GM12878 (cell line): ENCODE data around the gene USP10. TPM values are rescaled to one million over a fixed set of nuclear protein-coding genes. Genes with fewer than 3 reads are reported as not detected.

Experiments used
- ATAC-seq: fragments of 200-7000 bp; cut with Tn5 transposase; 3 replicates; pipeline ENCODE4 v1.9.1; 2020; ENCODE audit warnings: mild to moderate bottlenecking, moderate library complexity
- BruUV-seq: library from RNA; stranded (reverse); fragments of 400-500 nt; replicated peaks from 2 replicates; lab custom pipeline; 2021; lab: Mats Ljungman, UMichigan
- CTCF ChIA-PET: fragments of 300-600 bp; sonication (Branson Sonifier 250); formaldehyde crosslinking; extraction: SDS; loops from one replicate; lab custom pipeline; 2021; ENCODE audit warnings: inconsistent platforms; lab: Yijun Ruan, JAX
- POLR2A ChIA-PET: fragments of 350-600 bp; formaldehyde crosslinking; extraction: SDS; loops from one replicate; lab custom pipeline; 2021; ENCODE audit warnings: inconsistent platforms; lab: Charles Lee
- RAD21 ChIA-PET: fragments of 300-600 bp; sonication (Branson Sonifier 250); formaldehyde crosslinking; loops from one replicate; lab custom pipeline; 2023; ENCODE audit warnings: antibody characterized with exemption; ENCODE audit not compliant: unreplicated experiment; lab: Charles Lee
- SMC1A ChIA-PET: fragments of 300-600 bp; sonication (Branson Sonifier 250); formaldehyde crosslinking; loops from one replicate; lab custom pipeline; 2023; ENCODE audit not compliant: unreplicated experiment, uncharacterized antibody; lab: Charles Lee
- DNase-seq: peaks from one replicate; pipeline ENCODE4 v3.0.0-alpha.2; 2011; ENCODE audit warnings: low read depth, low spot score
- FAIRE-seq: peaks from 3 replicates; lab custom pipeline; 2011; peaks lifted over from hg19 to GRCh38; lab: Jason Lieb, UNC
- H2AFZ ChIP-seq: 2 replicates; pipeline ENCODE4 v1.6.0; 2011; ENCODE audit warnings: low read depth, low read length, control low read depth; ENCODE audit not compliant: control insufficient read depth
- H3K27ac ChIP-seq: 2 replicates; pipeline ENCODE4 v1.5.1; 2011; ENCODE audit warnings: control low read depth; ENCODE audit not compliant: control insufficient read depth, insufficient read depth
- H3K27me3 ChIP-seq, 2 experiments: replicated peaks in 1 of 2; 2 replicates each; pipeline versions ENCODE4 v1.6.0 to v1.6.1; 2011; ENCODE audit warnings: low read length in 1 of 2; ENCODE audit not compliant: control insufficient read depth in 2 of 2, insufficient read depth in 2 of 2
- H3K36me3 ChIP-seq, 2 experiments: 2 replicates each; pipeline ENCODE4 v1.5.1; 2011; ENCODE audit warnings: low read length in 1 of 2; ENCODE audit not compliant: control insufficient read depth in 2 of 2, insufficient read depth in 2 of 2
- H3K4me1 ChIP-seq: 2 replicates; pipeline ENCODE4 v1.6.1; 2011; ENCODE audit warnings: mild to moderate bottlenecking, low read length, moderate library complexity, mixed read lengths; ENCODE audit not compliant: control insufficient read depth, insufficient read depth
- H3K4me2 ChIP-seq: 2 replicates; pipeline ENCODE4 v1.6.0; 2011; ENCODE audit warnings: control low read depth; ENCODE audit not compliant: control insufficient read depth, insufficient read depth
- H3K4me3 ChIP-seq: fragments of 200-600 bp; sonication (generic); 2 replicates; pipeline ENCODE4 v1.5.1; 2016
- H3K79me2 ChIP-seq: 2 replicates; pipeline ENCODE4 v1.6.0; 2011; ENCODE audit warnings: low read length; ENCODE audit not compliant: control insufficient read depth, insufficient read depth
- H3K9ac ChIP-seq: 2 replicates; pipeline ENCODE4 v1.8.0; 2011; ENCODE audit warnings: low read length, control low read depth, mixed read lengths; ENCODE audit not compliant: control insufficient read depth, insufficient read depth
- H3K9me3 ChIP-seq: replicated peaks from 3 replicates; pipeline ENCODE4 v1.5.1; 2011; ENCODE audit warnings: mild to moderate bottlenecking, low read length; ENCODE audit not compliant: control insufficient read depth, insufficient read depth
- H4K20me1 ChIP-seq: 2 replicates; pipeline ENCODE4 v1.6.0; 2011; ENCODE audit not compliant: control insufficient read depth, insufficient read depth
- BHLHE40 ChIP-seq, 2 experiments: fragments of 450-650 bp in 1 of 2; IDR thresholded peaks; 2 replicates each; pipeline ENCODE4 v1.6.1; 2011 to 2017; ENCODE audit warnings: low read depth in 2 of 2, borderline replicate concordance in 1 of 2, improper control_type of control experiment in 1 of 2, low read length in 1 of 2, mild to moderate bottlenecking in 1 of 2
- BMI1 ChIP-seq: fragments of 450-650 bp; IDR thresholded peaks from 2 replicates; pipeline ENCODE4 v1.6.1; 2016; ENCODE audit warnings: mild to moderate bottlenecking, moderate library complexity, borderline replicate concordance
- CEBPB ChIP-seq, 2 experiments: fragments of 150-350 bp in 1 of 2; IDR thresholded peaks; 2 replicates each; pipeline ENCODE4 v1.6.1; 2012 to 2014; ENCODE audit warnings: low read depth in 2 of 2, low read length in 2 of 2, borderline replicate concordance in 1 of 2, inconsistent platforms in 1 of 2
- E2F8 ChIP-seq: fragments of 450-650 bp; IDR thresholded peaks from 2 replicates; pipeline ENCODE4 v1.6.1; 2018; ENCODE audit warnings: mild to moderate bottlenecking, low read depth, moderate library complexity; ENCODE audit not compliant: partially characterized antibody
- ELK1 ChIP-seq: IDR thresholded peaks from 2 replicates; pipeline ENCODE4 v1.6.1; 2012; ENCODE audit warnings: low read depth, low read length, improper control_type of control experiment
- EP300 ChIP-seq, 2 experiments: fragments of 150-350 bp in 1 of 2; IDR thresholded peaks; 2 replicates each; pipeline ENCODE4 v1.6.1; 2011 to 2012; ENCODE audit warnings: low read depth in 2 of 2, low read length in 2 of 2, borderline replicate concordance in 1 of 2, improper control_type of control experiment in 1 of 2, inconsistent platforms in 1 of 2; ENCODE audit not compliant: control insufficient read depth in 1 of 2
- KDM1A ChIP-seq: fragments of 200-600 bp; sonication (generic); IDR thresholded peaks from 2 replicates; pipeline ENCODE4 v1.6.1; 2016; ENCODE audit warnings: borderline replicate concordance
- NFIC ChIP-seq: IDR thresholded peaks from 2 replicates; pipeline ENCODE4 v1.6.1; 2012; ENCODE audit warnings: low read depth, mild to moderate bottlenecking, inconsistent platforms, low read length, moderate library complexity
- NKRF ChIP-seq: fragments of 450-650 bp; conservative IDR thresholded peaks from 2 replicates; pipeline ENCODE4 v1.6.1; 2017; ENCODE audit warnings: mild to moderate bottlenecking, moderate library complexity
- NR2C1 ChIP-seq: fragments of 450-650 bp; IDR thresholded peaks from 2 replicates; pipeline ENCODE4 v1.6.1; 2017; ENCODE audit warnings: antibody characterized with exemption, mild to moderate bottlenecking, moderate library complexity
- PAX8 ChIP-seq: fragments of 450-650 bp; IDR thresholded peaks from 2 replicates; pipeline ENCODE4 v1.6.1; 2017; ENCODE audit warnings: mild to moderate bottlenecking, moderate library complexity
- RAD21 ChIP-seq: IDR thresholded peaks from 2 replicates; pipeline ENCODE4 v1.6.1; 2011; ENCODE audit warnings: mild to moderate bottlenecking, low read depth, low read length, moderate library complexity; ENCODE audit not compliant: insufficient read depth
- RELA ChIP-seq: fragments of 450-650 bp; IDR thresholded peaks from 2 replicates; pipeline ENCODE4 v1.8.0; 2014; ENCODE audit warnings: borderline replicate concordance; ENCODE audit not compliant: partially characterized antibody
- SPI1 ChIP-seq: IDR thresholded peaks from 2 replicates; pipeline ENCODE4 v1.6.1; 2011; ENCODE audit warnings: low read depth, mild to moderate bottlenecking, low read length, moderate library complexity, borderline replicate concordance; ENCODE audit not compliant: insufficient read depth
- TAF1 ChIP-seq: IDR thresholded peaks from 2 replicates; pipeline ENCODE4 v1.6.1; 2011; ENCODE audit warnings: mild to moderate bottlenecking, low read depth, low read length, borderline replicate concordance
- WGBS: methylation state at CpG from one replicate; pipeline ENCODE4 v1.1.6; 2016; ENCODE audit warnings: low lambda C conversion rate; ENCODE audit not compliant: insufficient replicate concordance, insufficient coverage; ENCODE audit errors: missing lambda C conversion rate; 5-methylcytosine and 5-hydroxymethylcytosine counted together
- in situ Hi-C: fragments of 300-500 bp; cut with MboI; formaldehyde crosslinking; loops from 9 replicates; pipeline ENCODE4 v1.14.3; 2018; ENCODE audit warnings: mixed read lengths
- intact Hi-C: fragments of 100-400 bp; cut with micrococcal nuclease; formaldehyde crosslinking; loops from one replicate; pipeline ENCODE4 v1.14.2; 2022; ENCODE audit not compliant: unreplicated experiment
- polyA plus RNA-seq, 11 experiments: library from polyadenylated mRNA; depleted of rRNA in 4 of 11; unstranded in 6 of 11; stranded (reverse) in 5 of 11; fragments of >200 nt; fragmentation: Nextera tagmentation in 4 of 11; fragmentation: Illumina TruSeq in 1 of 11; extraction: Ambion mirVana in 4 of 11; extraction: Trizol in 1 of 11; gene quantifications; 1 replicate in 1 of 11; 2 replicates in 10 of 11; pipeline versions ENCODE4 v1.2.1 to v1.2.3, GENCODE V29; 2011 to 2016; ENCODE audit warnings: inconsistent platforms in 2 of 11, missing spikeins in 2 of 11, low read depth in 1 of 11
- total RNA-seq, 4 experiments: library from RNA; depleted of rRNA in 3 of 4; stranded (reverse); fragments of >200 nt in 3 of 4; fragmentation: Illumina TruSeq in 1 of 4; extraction: Trizol in 1 of 4; gene quantifications; 2 replicates each; pipeline versions ENCODE4 v1.2.1 to v1.2.3, GENCODE V29; 2013 to 2021

The USP10 gene
- total and polyA plus RNA-seq, 10 of the 15 experiments (the other 5 are each of a cell fraction or from before 2014, with no cell fraction given) = 46.1 to 160 (median 105) TPM

- peaks cover 54% of the 10 kb centered on the region for H3K4me1 ChIP-seq
- peaks cover 75% of the 10 kb centered on the region for H3K79me2 ChIP-seq
- no peak overlapping the region for H2AFZ ChIP-seq
- POLR2A ChIA-PET = interaction anchor here (0.9 to 1.7 kb wide), 6 partner anchors 15 to 273 kb away, joined by 3 to 5 read pairs (median 3); no protein-coding TSS in a partner anchor
- peaks cover 4% of the 10 kb centered on the region; the same call in 1 of the 2 replicates for H4K20me1 ChIP-seq
- in situ Hi-C loops (loop anchor here (5.0 kb wide), 1 partner anchor 219 kb away; no protein-coding TSS in a partner anchor), intact Hi-C loops (loop anchor here (1.0 to 10.0 kb wide), 3 partner anchors 141 to 217 kb away; no protein-coding TSS in a partner anchor)
- WGBS = 83% methylated on average over 14 of the region's 14 CpGs
- H3K27me3 ChIP-seq = no peaks in the 10 kb centered on the region
- RAD21 ChIA-PET = interaction anchor here (0.6 to 8.1 kb wide), 14 partner anchors 13 to 359 kb away, joined by 3 to 84 read pairs (median 4); partner anchors contain the start of gene CIBAR2
- peak; percentile 38 for ATAC-seq
- H3K36me3 ChIP-seq = peaks cover 5 to 11% of the 10 kb centered on the region in 2 experiments; a peak in 3 of 4 replicates
- no peaks in the 10 kb centered on the region for H3K9me3 ChIP-seq
- no peak overlapping the region for H3K4me3 ChIP-seq
- no peak overlapping the region for H3K9ac ChIP-seq
- H3K27ac ChIP-seq = no peak overlapping the region
- SMC1A ChIA-PET = interaction anchor here (0.8 to 11.2 kb wide), 31 partner anchors 9 to 257 kb away, joined by 3 to 142 read pairs (median 5); no protein-coding TSS in a partner anchor
- TF ChIP-seq RELA (no peak), NR2C1 (no peak), NKRF (no peak), E2F8 (no peak), EP300 (IDR thresholded peaks at IDR 0.05; ENCODE audit: borderline replicate concordance in 1 of 2, control insufficient read depth in 1 of 2, low read depth in 2 of 2, low read length in 2 of 2) (no peak), SPI1 (no peak), TAF1 (no peak), RAD21 (no peak), CEBPB (IDR thresholded peaks at IDR 0.05; ENCODE audit: borderline replicate concordance in 1 of 2, low read depth in 2 of 2, low read length in 2 of 2) (no peak), BHLHE40 (IDR thresholded peaks at IDR 0.05; ENCODE audit: borderline replicate concordance in 1 of 2, low read depth in 2 of 2, low read length in 1 of 2) (no peak), BMI1 (no peak), ELK1 (no peak), PAX8 (no peak), KDM1A (no peak), NFIC (no peak)
- FAIRE-seq = no peak
- peak overlapping the region; percentile 88 for H3K4me2 ChIP-seq
- CTCF ChIA-PET = interaction anchor here (0.7 to 12.5 kb wide), 41 partner anchors 9 to 605 kb away, joined by 3 to 239 read pairs (median 4); partner anchors contain the start of gene MEAK7
- no TSS peak for BruUV-seq
- no peak for DNase-seq
Observed at GRCh38 chr16:84753412-84754326, 53.9 kb downstream of the USP10 start.
